IMR-90 (cell line): ENCODE measurements around the gene MYO1H. TPM values are rescaled to one million over a fixed set of nuclear protein-coding genes. Genes with fewer than 3 reads are reported as not detected.

ENCODE experiments used
- ATAC-seq: fragments of 200-7000 bp; cut with Tn5 transposase; 2 replicates; pipeline ENCODE4 v1.9.1; 2020; ENCODE audit warnings: low read depth, mild to moderate bottlenecking, moderate library complexity
- BruUV-seq: library from RNA; stranded (reverse); fragments of 400-500 nt; replicated peaks from 2 replicates; lab custom pipeline; 2021; lab: Mats Ljungman, UMichigan
- CTCF ChIA-PET: fragments of 300-600 bp; formaldehyde crosslinking; extraction: SDS; loops from one replicate; lab custom pipeline; 2021; ENCODE audit warnings: antibody characterized with exemption; lab: Yijun Ruan, JAX
- POLR2A ChIA-PET: fragments of 300-600 bp; sonication (Branson Sonifier 250); formaldehyde crosslinking; loops from one replicate; lab custom pipeline; 2022; ENCODE audit warnings: antibody characterized with exemption; ENCODE audit not compliant: unreplicated experiment; lab: Charles Lee
- DNase-seq: peaks from one replicate; pipeline ENCODE4 v3.0.0; 2013
- H2AFZ ChIP-seq: replicated peaks from 2 replicates; pipeline ENCODE3; 2013; ENCODE audit warnings: low read length, mild to moderate bottlenecking; ENCODE audit not compliant: poor library complexity
- H2AK5ac ChIP-seq: 2 replicates; pipeline ENCODE4 v1.6.1; 2013; ENCODE audit warnings: low read depth, low read length, inconsistent platforms
- H2AK9ac ChIP-seq: replicated peaks from 2 replicates; pipeline ENCODE3; 2013; ENCODE audit warnings: mild to moderate bottlenecking, low read depth, low read length, moderate library complexity; ENCODE audit not compliant: poor library complexity
- H2BK120ac ChIP-seq: 2 replicates; pipeline ENCODE4 v1.6.1; 2013; ENCODE audit warnings: low read depth, low read length, inconsistent platforms
- H2BK15ac ChIP-seq: 3 replicates; pipeline ENCODE4 v1.6.1; 2013; ENCODE audit warnings: low read depth, low read length, inconsistent platforms
- H2BK20ac ChIP-seq: 2 replicates; pipeline ENCODE4 v1.6.1; 2013; ENCODE audit warnings: low read depth, mild to moderate bottlenecking, inconsistent platforms, low read length, moderate library complexity
- H2BK5ac ChIP-seq: 2 replicates; pipeline ENCODE4 v1.6.1; 2013; ENCODE audit warnings: mild to moderate bottlenecking, low read depth, low read length, inconsistent platforms; ENCODE audit not compliant: poor library complexity, severe bottlenecking
- H3K14ac ChIP-seq: replicated peaks from 2 replicates; pipeline ENCODE4 v1.6.1; 2013; ENCODE audit warnings: low read depth, low read length, inconsistent platforms
- H3K18ac ChIP-seq: 2 replicates; pipeline ENCODE4 v1.6.1; 2013; ENCODE audit warnings: low read depth, low read length, control low read depth
- H3K23ac ChIP-seq: 2 replicates; pipeline ENCODE4 v1.6.1; 2013; ENCODE audit warnings: low read depth, low read length, inconsistent platforms
- H3K27ac ChIP-seq: 2 replicates; pipeline ENCODE4 v1.5.1; 2013; ENCODE audit warnings: mild to moderate bottlenecking, control low read depth, low read length; ENCODE audit not compliant: insufficient read depth
- H3K27me3 ChIP-seq: 2 replicates; pipeline ENCODE4 v1.6.1; 2013; ENCODE audit warnings: low read length; ENCODE audit not compliant: control insufficient read depth, insufficient read depth
- H3K36me3 ChIP-seq: 2 replicates; pipeline ENCODE4 v1.6.1; 2013; ENCODE audit warnings: low read length, mixed read lengths; ENCODE audit not compliant: control insufficient read depth, insufficient read depth
- H3K4ac ChIP-seq: 2 replicates; pipeline ENCODE4 v1.6.1; 2013; ENCODE audit warnings: low read depth, low read length, inconsistent platforms
- H3K4me1 ChIP-seq: 2 replicates; pipeline ENCODE4 v1.6.1; 2013; ENCODE audit warnings: low read length, mixed read lengths; ENCODE audit not compliant: control insufficient read depth, insufficient read depth
- H3K4me2 ChIP-seq: 2 replicates; pipeline ENCODE4 v1.6.1; 2013; ENCODE audit warnings: low read depth, mild to moderate bottlenecking, control low read depth, low read length, moderate library complexity
- H3K4me3 ChIP-seq: 2 replicates; pipeline ENCODE4 v1.5.1; 2013; ENCODE audit warnings: low read depth, mild to moderate bottlenecking, control low read depth, low read length, moderate library complexity; ENCODE audit not compliant: insufficient read depth
- H3K56ac ChIP-seq: 2 replicates; pipeline ENCODE4 v1.6.1; 2013; ENCODE audit warnings: low read length, inconsistent platforms; ENCODE audit not compliant: insufficient read depth; ENCODE audit errors: extremely low read depth
- H3K79me1 ChIP-seq, 2 experiments: 2 replicates each; pipeline ENCODE4 v1.6.1; 2013; ENCODE audit warnings: low read length in 2 of 2, inconsistent platforms in 1 of 2, low read depth in 1 of 2
- H3K9ac ChIP-seq: 2 replicates; pipeline ENCODE4 v1.6.1; 2013; ENCODE audit warnings: low read depth, low read length, control low read depth
- H3K9me1 ChIP-seq: 2 replicates; pipeline ENCODE4 v1.6.1; 2013; ENCODE audit warnings: low read length, inconsistent platforms; ENCODE audit not compliant: insufficient read depth
- H3K9me3 ChIP-seq: 2 replicates; pipeline ENCODE4 v1.6.1; 2013; ENCODE audit warnings: low read length; ENCODE audit not compliant: control insufficient read depth, insufficient read depth
- H4K20me1 ChIP-seq: 2 replicates; pipeline ENCODE4 v1.6.1; 2013; ENCODE audit warnings: low read length, inconsistent platforms; ENCODE audit not compliant: insufficient read depth
- H4K5ac ChIP-seq: 2 replicates; pipeline ENCODE4 v1.6.1; 2013; ENCODE audit warnings: mild to moderate bottlenecking, low read depth, low read length, control low read depth
- H4K8ac ChIP-seq, 2 experiments: 2 replicates each; pipeline ENCODE4 v1.6.1; 2013; ENCODE audit warnings: low read depth in 2 of 2, low read length in 2 of 2, control low read depth in 1 of 2, inconsistent platforms in 1 of 2
- H4K91ac ChIP-seq: 2 replicates; pipeline ENCODE4 v1.6.1; 2013; ENCODE audit warnings: low read depth, low read length, inconsistent platforms; ENCODE audit not compliant: insufficient read depth
- CEBPB ChIP-seq: IDR thresholded peaks from 2 replicates; pipeline ENCODE4 v1.6.1; 2012; ENCODE audit warnings: low read depth, low read length, improper control_type of control experiment
- CHD1 ChIP-seq: IDR thresholded peaks from 2 replicates; pipeline ENCODE4 v1.6.1; 2012; ENCODE audit warnings: low read depth, low read length, improper control_type of control experiment
- CTCF ChIP-seq: conservative IDR thresholded peaks from 2 replicates; pipeline ENCODE4 v1.5.1; 2012; ENCODE audit warnings: mild to moderate bottlenecking, low read depth, low read length, improper control_type of control experiment
- FOS ChIP-seq: fragments of 150-350 bp; IDR thresholded peaks from 2 replicates; pipeline ENCODE4 v1.6.1; 2016; ENCODE audit warnings: low read depth, low read length
- NFE2L2 ChIP-seq: fragments of 150-350 bp; IDR thresholded peaks from 2 replicates; pipeline ENCODE4 v1.6.1; 2016; ENCODE audit warnings: low read depth, mild to moderate bottlenecking, low read length
- RAD21 ChIP-seq: IDR thresholded peaks from 2 replicates; pipeline ENCODE4 v1.6.1; 2012; ENCODE audit warnings: low read length, improper control_type of control experiment
- RCOR1 ChIP-seq: IDR thresholded peaks from 2 replicates; pipeline ENCODE4 v1.6.1; 2012; ENCODE audit warnings: mild to moderate bottlenecking, low read length, improper control_type of control experiment; ENCODE audit not compliant: insufficient replicate concordance
- RFX5 ChIP-seq: IDR thresholded peaks from 2 replicates; pipeline ENCODE4 v1.8.0; 2012; ENCODE audit warnings: low read depth, mild to moderate bottlenecking, low read length, moderate library complexity
- WGBS, 2 experiments: methylation state at CpG; one replicate each; pipeline versions ENCODE4 v1.1.5 to v1.1.7; 2013; ENCODE audit warnings: missing lambda C conversion rate in 2 of 2; ENCODE audit not compliant: insufficient read length in 1 of 2; ENCODE audit errors: extremely low coverage in 2 of 2; 5-methylcytosine and 5-hydroxymethylcytosine counted together
- dilution Hi-C: fragments of 300-500 bp; cut with HindIII; formaldehyde crosslinking; loops from one replicate; pipeline ENCODE4 v1.14.3; 2018; ENCODE audit warnings: low sequenced_read_pairs; ENCODE audit not compliant: unreplicated experiment
- in situ Hi-C: fragments of 300-500 bp; cut with MboI; formaldehyde crosslinking; loops from 3 replicates; pipeline ENCODE4 v1.14.3; 2019; ENCODE audit warnings: low sequenced_read_pairs, inconsistent platforms, mixed read lengths
- intact Hi-C: fragments of 100-400 bp; cut with micrococcal nuclease; formaldehyde crosslinking; loops from 2 replicates; pipeline ENCODE4 v1.10.0; 2022
- polyA plus RNA-seq, 3 experiments: library from polyadenylated mRNA; depleted of rRNA; stranded (reverse); fragments of >200 nt; gene quantifications; 2 replicates each; pipeline ENCODE4 v1.2.3, GENCODE V29; 2012; ENCODE audit warnings: low replicate concordance in 1 of 3
- total RNA-seq: library from RNA; depleted of rRNA; stranded (reverse); fragments of >200 nt; gene quantifications from 2 replicates; pipeline ENCODE4 v1.2.3, GENCODE V29; 2012
- TF ChIP-seq, protein P1 (sequence below): fragments of 150-350 bp; IDR thresholded peaks from 2 replicates; pipeline ENCODE4 v1.6.1; 2017; ENCODE audit warnings: mild to moderate bottlenecking, antibody characterized with exemption, low read length, low read depth

The MYO1H gene
- total and polyA plus RNA-seq, 2 of the 4 experiments (the other 2 are of a cell fraction): not detected

DNA sequence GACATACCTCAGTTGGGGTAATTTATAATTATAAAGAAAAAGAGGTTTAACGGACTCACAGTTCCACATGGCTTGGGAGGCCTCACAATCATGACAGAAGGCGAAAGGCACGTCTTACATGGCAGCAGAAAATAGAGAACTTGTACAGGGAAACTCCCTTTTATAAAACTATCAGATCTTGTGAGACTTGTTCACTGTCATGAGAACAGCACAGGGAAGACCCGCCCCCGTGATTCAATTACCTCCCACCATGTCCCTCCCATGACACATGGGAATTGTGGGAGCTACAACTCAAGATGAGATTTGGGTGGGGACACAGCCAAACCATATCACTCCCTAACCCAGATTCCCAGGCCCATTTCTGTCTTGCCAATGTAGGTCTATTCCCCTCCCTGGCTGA lies 22.1 kb downstream of the MYO1H start:
- Histone ChIP-seq H4K8ac (no peak overlapping the region), H2BK5ac (no peak overlapping the region), H2BK120ac (no peak overlapping the region), H2BK20ac (no peak overlapping the region), H3K27ac (no peak overlapping the region), H3K79me1 (no peaks in the 10 kb centered on the region), H2AK9ac (no peak overlapping the region), H3K4ac (no peak overlapping the region), H3K9me1 (no peaks in the 10 kb centered on the region), H3K36me3 (no peaks in the 10 kb centered on the region), H3K18ac (no peak overlapping the region), H3K4me3 (no peak overlapping the region), H4K20me1 (no peaks in the 10 kb centered on the region), H3K56ac (no peak overlapping the region), H2AFZ (no peak overlapping the region), H3K4me2 (no peak overlapping the region), H3K9ac (no peak overlapping the region), H3K9me3 (no peaks in the 10 kb centered on the region), H2AK5ac (no peak overlapping the region), H2BK15ac (no peak overlapping the region), H3K4me1 (no peaks in the 10 kb centered on the region), H3K23ac (no peak overlapping the region), H4K5ac (no peak overlapping the region), H3K14ac (no peak overlapping the region), H3K27me3 (peaks cover 7% of the 10 kb centered on the region), H4K91ac (no peak overlapping the region)
- in situ Hi-C loops (no loop called here), intact Hi-C loops (no loop called here), dilution Hi-C loops (no loop called here)
- WGBS, 2 experiments: no CpG with 5 or more reads among the region's 5 CpGs
- DNase-seq (no peak), ATAC-seq (no peak)
- ChIA-PET CTCF (no interaction called here), POLR2A (no interaction called here)
- TF ChIP-seq FOS (no peak), RAD21 (no peak), CHD1 (no peak), CEBPB (no peak), RFX5 (no peak), CTCF (no peak), RCOR1 (no peak), NFE2L2 (no peak)
- TF ChIP-seq, protein P1, sequence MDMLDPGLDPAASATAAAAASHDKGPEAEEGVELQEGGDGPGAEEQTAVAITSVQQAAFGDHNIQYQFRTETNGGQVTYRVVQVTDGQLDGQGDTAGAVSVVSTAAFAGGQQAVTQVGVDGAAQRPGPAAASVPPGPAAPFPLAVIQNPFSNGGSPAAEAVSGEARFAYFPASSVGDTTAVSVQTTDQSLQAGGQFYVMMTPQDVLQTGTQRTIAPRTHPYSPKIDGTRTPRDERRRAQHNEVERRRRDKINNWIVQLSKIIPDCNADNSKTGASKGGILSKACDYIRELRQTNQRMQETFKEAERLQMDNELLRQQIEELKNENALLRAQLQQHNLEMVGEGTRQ: no peak
- no TSS peak for BruUV-seq
